Activated CD8-positive, alpha-beta memory T cell treated with anti-CD3 and anti-CD28 coated beads, Interleukin-2, amount 50 U/mL, for 24 hours (primary cell): ENCODE data around the gene RAB21.
"Not testable (repeated sequence)": the region's sequence is repeated elsewhere in the genome, so short reads cannot be mapped to it uniquely, and the experiment has no call there.

Source experiments
- DNase-seq: peaks from one replicate; pipeline ENCODE4 v3.0.0-alpha.2; 2020; ENCODE audit errors: extremely low read depth

Gene RAB21

GRCh38 chr12:71752891-71753290 is 1.8 kb upstream of the RAB21 start:
- DNase-seq: no peak

- no peak for DNase-seq
These were observed 656 bp downstream of the RAB21 start for GRCh38 chr12:71755146-71755892.

GRCh38 chr12:71756054-71756690 is 1.5 kb downstream of the RAB21 start:
- no peak for DNase-seq

- DNase-seq: no peak
These were observed 5.3 kb downstream of the RAB21 start for GRCh38 chr12:71759941-71760340.

GRCh38 chr12:71760471-71760870 is 5.8 kb downstream of the RAB21 start:
- DNase-seq: no peak

GRCh38 chr12:71761354-71761753 is 6.7 kb downstream of the RAB21 start:
- not testable (repeated sequence) for DNase-seq

- no peak for DNase-seq
These were observed 9.2 kb downstream of the RAB21 start for GRCh38 chr12:71763677-71764379.

GRCh38 chr12:71764587-71765321 is 10.1 kb downstream of the RAB21 start:
- DNase-seq: no peak

GRCh38 chr12:71766202-71766601 is 11.5 kb downstream of the RAB21 start:
- DNase-seq: no peak

GRCh38 chr12:71767183-71767582 is 12.5 kb downstream of the RAB21 start:
- DNase-seq: no peak

GRCh38 chr12:71768900-71769299 is 14.2 kb downstream of the RAB21 start:
- no peak for DNase-seq

GRCh38 chr12:71771069-71771468 is 16.4 kb downstream of the RAB21 start:
- no peak for DNase-seq

- no peak for DNase-seq
These were observed 18.1 kb downstream of the RAB21 start for GRCh38 chr12:71772735-71773134.

GRCh38 chr12:71780237-71780822 is 25.7 kb downstream of the RAB21 start:
- no peak for DNase-seq

GRCh38 chr12:71782017-71782416 is 27.4 kb downstream of the RAB21 start:
- DNase-seq: no peak

GRCh38 chr12:71786829-71787228 is 32.2 kb downstream of the RAB21 start:
- DNase-seq: no peak

- DNase-seq: no peak
These were observed 32.9 kb downstream of the RAB21 start for GRCh38 chr12:71787580-71787979.

- no peak for DNase-seq
These were observed 35.7 kb downstream of the RAB21 start for GRCh38 chr12:71790331-71790730.

- DNase-seq: no peak
These were observed 36.9 kb downstream of the RAB21 start for GRCh38 chr12:71791473-71792150.

GRCh38 chr12:71792599-71792998 is 37.9 kb downstream of the RAB21 start:
- DNase-seq: no peak

GRCh38 chr12:71795901-71796300 is 41.2 kb downstream of the RAB21 start:
- DNase-seq: no peak
